NCI-H748 (cell line): ENCODE data around the gene DNER.
"Not testable (repeated sequence)": the region's sequence is repeated elsewhere in the genome, so short reads cannot be mapped to it uniquely, and the experiment has no call there.

ENCODE experiments used
- DNase-seq: peaks from one replicate; lab custom pipeline; 2025; ENCODE audit not compliant: unreplicated experiment; lab: John Stamatoyannopoulos, UW

Gene DNER

DNA sequence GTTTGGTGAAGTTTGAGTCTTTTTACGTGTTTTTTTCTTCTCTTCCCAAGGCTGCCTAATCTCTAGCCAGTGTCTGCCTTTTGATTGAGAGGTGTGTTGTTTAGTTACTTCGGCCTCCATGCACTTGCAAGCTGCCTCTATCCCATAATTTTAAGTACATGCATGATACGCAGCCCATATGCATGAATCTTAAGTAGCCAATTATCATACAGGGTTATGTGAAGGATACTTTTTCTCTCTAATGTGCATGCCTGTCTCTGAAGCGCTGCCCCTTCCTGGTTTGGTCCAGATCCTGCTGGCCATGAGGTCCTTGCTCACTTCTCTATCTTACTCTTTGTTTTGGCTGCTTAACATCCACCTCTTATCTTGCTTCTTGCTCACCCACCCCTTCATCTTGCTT lies 369.4 kb downstream of the DNER start:
- no peak for DNase-seq

DNA sequence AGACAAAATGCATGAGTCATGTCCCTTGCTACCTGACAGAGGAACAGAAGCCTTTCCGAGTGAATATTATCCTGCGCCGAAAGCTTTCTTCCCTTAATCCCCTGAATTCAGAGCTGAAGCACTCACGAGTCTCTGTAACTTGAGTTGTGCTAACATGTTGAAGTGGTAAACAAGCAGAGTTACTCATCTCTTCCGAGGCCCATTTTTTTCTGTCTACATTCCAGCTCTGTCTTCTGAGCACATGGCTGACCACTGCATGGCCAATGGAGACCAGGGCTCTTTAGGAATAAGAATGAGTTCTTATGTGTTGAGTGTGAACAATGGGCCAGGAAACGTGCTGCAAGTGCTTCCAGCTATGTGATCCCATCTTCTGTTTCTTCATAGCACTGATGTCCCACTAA lies 370.2 kb downstream of the DNER start:
- no peak for DNase-seq

DNA sequence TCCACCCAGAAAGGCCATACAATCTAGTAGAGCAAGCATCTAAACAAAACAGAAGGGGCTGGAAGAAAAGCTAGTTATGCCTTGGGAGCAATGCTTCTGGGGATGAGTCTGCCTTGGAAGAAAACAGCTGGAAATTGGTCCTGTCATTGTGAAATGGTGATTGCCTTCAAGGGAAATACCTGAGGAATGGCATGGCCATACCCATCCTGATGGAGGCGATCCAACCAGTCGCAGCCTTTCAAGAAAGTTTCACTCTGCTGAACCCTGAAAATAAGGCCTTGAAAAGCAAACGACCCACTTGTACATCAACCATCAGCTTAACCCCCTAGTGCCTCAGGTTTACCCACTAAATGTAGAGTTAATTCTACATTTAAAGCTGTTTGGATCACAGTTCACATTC lies 370.7 kb downstream of the DNER start:
- no peak for DNase-seq

DNA sequence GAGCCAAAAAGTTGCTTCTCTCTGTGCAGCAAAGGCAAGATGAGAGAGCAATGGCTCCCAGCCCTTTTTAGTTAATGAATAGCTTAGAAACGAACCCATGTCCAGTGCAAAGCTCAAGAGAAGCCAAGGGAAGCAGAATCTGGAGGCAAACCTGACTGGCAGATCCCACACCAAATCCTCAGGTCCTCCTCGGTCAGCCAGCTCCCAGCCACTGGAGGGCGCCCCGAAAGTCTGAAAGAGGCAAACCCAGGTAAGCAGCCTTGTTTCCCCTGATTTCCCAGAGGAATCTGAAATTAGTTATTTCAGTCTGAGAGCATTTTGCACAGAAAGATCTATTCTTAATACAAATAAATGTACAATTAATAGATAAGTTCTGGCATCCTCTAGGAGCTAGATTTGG lies 372.0 kb downstream of the DNER start:
- peak; percentile 55 for DNase-seq

DNA sequence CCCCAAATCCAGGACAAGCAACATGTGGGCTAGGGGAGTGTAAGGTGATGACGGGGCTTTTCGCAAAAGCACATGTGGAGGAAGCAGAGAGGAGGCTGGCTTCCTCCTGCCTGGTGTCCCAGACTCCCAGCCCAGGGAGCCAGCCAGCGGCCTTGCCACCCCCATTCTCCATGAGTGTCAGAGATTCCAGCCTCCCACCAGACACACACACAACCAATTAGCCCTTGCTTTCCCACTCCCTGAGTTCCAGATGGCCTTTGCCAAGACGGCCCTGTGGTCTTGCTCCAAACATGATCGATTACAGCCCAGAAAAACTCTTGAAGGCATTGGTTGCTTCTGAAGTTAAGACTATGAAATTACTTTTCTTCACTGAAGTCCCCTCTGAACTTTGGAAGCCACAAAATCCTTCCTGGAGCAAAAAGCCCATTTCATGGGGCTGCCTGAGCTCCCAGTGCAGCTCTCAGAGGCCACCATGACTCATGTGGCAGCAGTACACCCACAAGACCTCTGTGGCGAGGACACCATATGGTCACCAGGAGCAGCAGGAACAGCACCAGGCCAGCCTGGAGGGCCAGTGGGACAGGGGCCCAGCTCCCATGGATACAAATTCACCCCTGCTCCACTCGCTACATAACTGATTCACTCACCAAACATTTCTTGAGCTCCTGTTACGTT lies 374.1 kb downstream of the DNER start:
- DNase-seq: no peak

DNA sequence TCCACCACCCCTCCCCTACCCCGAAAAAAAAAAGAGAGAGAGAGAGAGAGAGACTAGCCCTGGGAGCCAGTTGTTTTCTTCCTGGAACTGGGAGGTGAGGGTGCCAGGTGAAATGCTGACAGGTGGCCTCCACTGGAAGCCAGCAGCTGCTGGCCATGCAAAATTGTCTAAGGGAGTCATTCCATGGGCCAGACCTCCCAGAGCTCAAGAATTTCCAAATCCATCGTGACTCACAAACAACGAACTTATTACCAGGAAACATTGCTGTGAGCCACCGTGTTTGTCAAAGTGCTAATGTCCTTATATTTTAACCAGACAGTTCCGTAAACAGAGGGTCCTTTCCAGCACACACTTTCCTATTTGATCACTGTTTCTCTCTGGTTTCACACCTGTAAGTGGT lies 374.7 kb downstream of the DNER start:
- no peak for DNase-seq

DNA sequence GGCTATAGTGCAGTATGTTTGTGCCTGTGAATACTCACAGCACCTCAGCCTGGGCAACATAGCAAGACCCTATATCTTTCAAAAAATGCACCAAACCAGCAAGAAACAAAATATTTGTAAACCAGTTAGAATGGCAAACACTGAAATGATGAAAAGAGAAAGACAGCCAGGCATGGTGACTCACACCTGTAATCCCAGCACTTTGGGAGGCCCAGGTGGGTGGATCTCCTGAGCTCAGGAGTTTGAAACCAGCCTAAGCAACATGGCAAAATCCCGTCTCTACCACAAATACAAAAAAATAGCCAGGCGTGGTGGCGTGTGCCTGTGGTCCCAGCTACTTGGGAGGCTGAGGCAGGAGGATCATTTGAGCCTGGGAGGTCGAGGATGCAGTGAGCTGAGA lies 375.2 kb downstream of the DNER start:
- DNase-seq: not testable (repeated sequence)

DNA sequence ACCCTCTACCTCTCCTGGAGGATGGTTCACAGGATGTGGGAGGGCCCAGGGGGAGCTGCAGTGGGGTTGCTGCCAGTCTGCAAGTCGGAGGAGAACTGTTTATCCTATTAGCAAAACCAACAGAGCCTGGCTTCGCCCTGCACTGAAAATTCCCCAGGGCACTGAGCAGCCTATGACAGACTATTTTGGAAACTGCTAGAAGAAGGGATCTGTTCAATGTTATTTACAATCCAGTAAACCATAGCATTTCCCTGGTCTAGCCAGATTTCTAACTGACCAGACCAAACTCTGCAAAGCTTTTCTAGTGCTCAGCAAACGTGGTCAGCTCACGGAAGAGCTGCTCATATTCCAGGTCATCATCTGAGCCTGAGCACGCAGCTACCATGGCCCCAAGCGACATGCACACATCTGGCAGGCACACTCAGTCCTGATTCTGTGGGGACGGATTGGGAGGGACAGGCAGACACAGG lies 378.4 kb downstream of the DNER start:
- no peak for DNase-seq

DNA sequence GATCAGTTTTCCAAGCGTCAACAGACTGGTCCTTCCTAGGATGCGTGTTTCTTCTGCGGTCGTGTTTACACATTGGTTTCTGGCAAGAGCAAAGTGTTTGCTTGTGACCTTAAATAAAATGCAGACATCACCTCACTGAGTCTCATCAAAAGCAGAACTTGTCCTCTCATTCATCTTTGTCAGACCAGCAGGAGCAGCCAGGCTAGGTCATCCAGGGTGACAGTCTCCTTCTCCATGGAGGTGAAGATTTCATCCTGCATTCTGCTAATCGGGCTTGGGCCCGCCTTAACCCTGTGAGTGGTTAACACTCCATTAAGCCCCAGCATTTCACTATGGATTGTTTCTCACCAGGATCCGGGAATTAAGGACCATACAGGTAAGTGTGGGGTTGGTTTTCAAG lies 379.0 kb downstream of the DNER start:
- no peak for DNase-seq

DNA sequence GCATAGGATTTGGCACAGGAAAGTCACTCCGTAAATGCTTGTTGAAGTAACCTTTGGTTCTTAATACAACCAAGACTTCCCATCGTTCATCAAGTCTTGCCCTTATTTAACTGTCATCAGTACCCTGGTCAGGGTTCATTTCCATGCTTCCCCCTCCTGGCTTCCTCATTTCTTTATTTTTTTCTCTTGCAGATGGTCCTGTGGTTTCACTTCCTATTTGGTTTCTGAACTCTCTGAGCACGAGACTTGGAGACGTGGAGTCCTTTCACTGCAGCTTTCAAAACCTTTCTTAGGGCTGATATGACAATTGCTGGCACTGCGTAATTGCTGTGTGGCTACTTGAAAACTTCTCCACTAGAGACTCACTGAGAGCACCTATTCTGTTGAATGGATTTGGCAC lies 383.4 kb downstream of the DNER start:
- no peak for DNase-seq

DNA sequence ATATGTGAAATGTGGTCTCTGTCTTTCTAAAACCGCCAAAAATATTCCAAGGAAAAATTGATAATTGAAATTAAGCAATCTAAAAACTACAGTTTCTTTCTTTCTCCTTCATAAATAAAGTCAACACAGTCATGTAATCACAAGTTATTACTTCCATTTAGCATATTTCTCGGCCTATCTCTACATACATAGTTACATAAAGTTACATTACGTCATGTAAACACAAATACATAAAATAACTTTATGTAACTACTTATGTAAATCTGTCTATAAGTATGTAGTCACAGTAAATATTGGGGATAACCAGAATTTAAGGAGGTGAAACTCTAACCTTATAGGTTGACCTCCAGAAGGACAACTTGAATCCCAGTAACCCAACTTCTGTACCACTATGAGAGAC lies 394.8 kb downstream of the DNER start:
- no peak for DNase-seq

DNA sequence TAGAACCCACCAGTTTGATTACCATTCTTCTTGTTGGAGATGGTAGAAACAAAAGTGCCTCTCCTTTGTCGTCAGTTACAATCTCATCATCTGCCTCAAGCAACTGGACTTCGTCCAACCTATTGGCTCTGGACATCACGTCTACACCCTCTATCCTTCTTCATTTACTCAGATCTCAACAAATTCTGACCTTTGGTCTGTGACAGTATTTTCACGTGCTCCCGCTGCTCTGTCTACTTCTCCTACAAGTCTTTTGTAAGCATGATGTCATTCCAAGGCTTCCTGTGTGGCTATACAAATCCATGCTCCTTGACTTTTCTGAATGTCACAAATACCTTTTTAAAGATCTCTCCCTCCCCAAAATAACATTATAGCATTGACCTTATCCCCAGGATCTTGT lies 400.2 kb downstream of the DNER start:
- no peak for DNase-seq

DNA sequence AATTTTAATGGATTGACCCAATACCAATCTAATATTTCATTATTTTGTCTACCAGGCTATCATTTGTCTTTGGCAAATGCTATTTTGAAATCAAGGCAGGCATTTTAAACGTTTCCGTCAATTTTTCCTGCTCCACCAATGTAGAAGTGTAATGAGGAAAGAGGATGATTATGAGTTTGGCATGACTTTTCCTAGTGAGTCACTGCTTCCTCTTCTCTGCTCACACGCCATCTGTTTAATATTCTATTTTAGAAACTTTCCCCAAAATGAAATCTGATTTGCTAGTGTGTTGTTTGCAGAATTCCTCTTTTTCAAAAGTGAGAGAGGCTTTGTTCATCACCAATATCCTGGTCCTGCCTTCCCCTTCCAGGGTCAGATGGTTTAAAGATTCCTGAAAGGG lies 400.8 kb downstream of the DNER start:
- no peak for DNase-seq
